GM13977 (cell line): ENCODE data around the gene PPM1B.
"Not testable (repeated sequence)": the region's sequence is repeated elsewhere in the genome, so short reads cannot be mapped to it uniquely, and the experiment has no call there.

Source experiments
- DNase-seq: peaks from one replicate; pipeline ENCODE4 v3.0.0; 2012; ENCODE audit warnings: low spot score
- in situ Hi-C: fragments of 300-500 bp; cut with MboI; formaldehyde crosslinking; loops from one replicate; pipeline ENCODE4 v1.12.0; 2022; ENCODE audit warnings: low sequenced_read_pairs, low pct_unique_long_range_greater_than_20kb, mixed read lengths, inconsistent platforms; ENCODE audit not compliant: unreplicated experiment
- TF ChIP-seq, protein P1 (sequence below): IDR thresholded peaks from 2 replicates; pipeline ENCODE4 v1.5.1; 2012; ENCODE audit warnings: mild to moderate bottlenecking, control low read depth; ENCODE audit not compliant: insufficient read depth; ENCODE audit errors: extremely low read depth, missing control alignments

PPM1B gene

DNA sequence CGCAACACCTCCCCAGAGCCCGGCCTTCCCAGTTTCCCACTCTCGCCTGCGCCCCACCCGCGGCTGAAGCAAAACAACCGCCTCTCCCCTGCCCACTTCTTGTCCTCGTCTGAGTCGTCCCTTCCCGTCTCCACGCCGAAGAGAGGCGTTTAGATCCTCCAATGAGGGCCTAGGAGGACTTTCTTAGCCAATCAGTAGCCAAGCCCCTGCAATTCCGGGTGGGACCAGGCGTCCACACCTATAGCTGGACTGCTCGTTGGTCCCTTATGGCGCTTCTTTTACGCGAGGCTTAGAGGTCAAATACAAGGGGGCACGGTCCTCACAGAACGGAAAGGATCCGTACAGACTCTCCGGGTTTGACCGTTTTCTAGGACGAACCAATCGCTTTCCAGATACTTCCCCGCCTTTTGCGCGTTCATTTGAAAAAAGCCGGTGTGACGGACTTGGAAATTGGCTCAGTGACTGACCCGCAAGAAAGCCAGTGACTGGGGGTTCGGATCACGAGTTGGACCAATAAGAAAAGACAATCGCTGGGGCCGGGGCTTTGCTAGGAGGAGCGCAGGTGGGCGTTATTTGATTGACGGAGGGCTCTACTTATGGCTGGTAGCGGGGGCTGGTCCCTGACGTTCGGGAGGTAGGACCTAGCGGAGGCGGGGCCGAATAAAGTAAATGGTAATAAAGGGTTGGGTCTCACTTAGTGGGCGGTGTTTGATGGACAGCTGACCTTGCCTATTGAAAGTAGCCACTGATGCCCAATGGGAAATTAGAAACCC lies 581 bp upstream of the PPM1B start:
- peak; percentile 99 for DNase-seq
- in situ Hi-C loops = no loop called here
- TF ChIP-seq, protein P1, sequence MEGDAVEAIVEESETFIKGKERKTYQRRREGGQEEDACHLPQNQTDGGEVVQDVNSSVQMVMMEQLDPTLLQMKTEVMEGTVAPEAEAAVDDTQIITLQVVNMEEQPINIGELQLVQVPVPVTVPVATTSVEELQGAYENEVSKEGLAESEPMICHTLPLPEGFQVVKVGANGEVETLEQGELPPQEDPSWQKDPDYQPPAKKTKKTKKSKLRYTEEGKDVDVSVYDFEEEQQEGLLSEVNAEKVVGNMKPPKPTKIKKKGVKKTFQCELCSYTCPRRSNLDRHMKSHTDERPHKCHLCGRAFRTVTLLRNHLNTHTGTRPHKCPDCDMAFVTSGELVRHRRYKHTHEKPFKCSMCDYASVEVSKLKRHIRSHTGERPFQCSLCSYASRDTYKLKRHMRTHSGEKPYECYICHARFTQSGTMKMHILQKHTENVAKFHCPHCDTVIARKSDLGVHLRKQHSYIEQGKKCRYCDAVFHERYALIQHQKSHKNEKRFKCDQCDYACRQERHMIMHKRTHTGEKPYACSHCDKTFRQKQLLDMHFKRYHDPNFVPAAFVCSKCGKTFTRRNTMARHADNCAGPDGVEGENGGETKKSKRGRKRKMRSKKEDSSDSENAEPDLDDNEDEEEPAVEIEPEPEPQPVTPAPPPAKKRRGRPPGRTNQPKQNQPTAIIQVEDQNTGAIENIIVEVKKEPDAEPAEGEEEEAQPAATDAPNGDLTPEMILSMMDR = no peak

DNA sequence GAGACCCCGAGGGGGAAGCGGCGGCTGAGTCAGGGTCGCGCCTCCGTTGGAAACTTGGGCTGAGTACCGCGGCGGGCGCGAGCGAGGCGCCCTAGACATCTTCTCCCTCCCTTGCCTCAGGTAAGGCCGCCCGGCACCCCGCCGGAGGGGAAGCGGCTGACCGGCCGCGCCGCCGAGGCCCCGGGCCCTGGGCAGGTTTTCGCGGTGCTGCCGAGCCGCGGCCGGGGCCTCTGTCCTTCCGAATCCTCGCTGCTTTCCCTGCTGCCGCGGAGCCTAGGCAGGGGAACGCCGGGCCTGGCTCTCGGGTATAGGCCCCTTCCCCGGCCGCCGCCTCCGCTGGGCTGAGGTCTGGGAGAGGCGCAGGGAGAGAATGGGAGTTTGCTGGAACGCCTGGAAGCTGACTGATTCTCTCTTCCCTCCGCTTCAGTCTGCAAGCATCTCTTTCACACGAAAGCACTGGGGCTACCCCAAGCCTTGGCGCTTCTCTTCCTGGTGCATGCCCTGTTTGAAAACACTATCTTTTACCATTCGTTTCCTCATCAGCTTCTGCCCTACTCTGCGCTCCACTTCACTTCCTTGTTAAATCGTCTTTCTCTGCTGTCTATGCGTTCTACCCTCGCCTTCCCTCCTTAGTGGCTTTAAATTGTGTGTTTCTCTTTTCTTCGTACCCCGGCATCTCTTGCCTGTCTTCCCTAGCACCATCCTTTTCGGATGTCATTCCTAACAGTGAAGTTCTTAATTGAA lies 652 bp downstream of the PPM1B start:
- DNase-seq = peak; percentile 61
- TF ChIP-seq, protein P1 = no peak
- in situ Hi-C loops = no loop called here

DNA sequence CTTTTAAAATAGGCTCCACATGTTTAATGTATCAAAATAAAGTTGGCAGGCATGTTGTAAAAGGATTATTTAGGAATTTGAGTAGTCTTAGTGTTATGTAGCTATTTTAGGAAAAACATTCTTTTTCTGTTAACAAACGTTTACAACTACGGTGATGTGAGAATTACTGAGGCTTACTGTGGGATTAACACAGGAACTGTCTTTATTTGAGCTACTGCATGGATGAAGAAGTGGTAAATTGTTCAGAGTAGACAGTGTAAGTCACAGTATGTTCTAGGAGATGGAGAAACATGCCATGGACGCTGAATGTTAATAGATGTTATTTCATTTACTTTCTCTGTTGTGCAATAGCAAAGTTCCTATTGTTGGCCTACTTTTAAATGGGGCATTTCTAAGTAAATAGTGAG lies 1.6 kb downstream of the PPM1B start:
- TF ChIP-seq, protein P1 = no peak
- in situ Hi-C loops = no loop called here
- DNase-seq = no peak

DNA sequence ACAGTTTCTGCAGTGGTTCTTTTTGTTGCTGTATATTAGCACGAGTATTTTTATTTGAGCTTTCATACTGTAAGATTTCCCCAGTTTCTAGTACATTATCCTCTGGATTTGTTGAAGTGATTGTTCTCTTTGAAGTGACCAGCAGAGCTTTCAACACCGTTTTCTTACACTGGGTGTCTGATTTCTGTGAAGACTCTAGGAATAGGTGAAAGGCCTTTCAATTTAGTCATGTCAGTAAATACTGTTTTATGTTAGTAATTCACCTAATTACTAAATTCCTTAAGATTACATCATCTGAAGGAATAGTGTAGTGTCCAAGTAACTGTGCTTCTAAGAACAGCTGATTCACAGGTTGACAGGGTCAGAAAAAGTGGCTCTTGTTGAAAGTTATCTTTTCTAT lies 2.3 kb downstream of the PPM1B start:
- in situ Hi-C loops = no loop called here
- TF ChIP-seq, protein P1 = no peak
- no peak for DNase-seq

DNA sequence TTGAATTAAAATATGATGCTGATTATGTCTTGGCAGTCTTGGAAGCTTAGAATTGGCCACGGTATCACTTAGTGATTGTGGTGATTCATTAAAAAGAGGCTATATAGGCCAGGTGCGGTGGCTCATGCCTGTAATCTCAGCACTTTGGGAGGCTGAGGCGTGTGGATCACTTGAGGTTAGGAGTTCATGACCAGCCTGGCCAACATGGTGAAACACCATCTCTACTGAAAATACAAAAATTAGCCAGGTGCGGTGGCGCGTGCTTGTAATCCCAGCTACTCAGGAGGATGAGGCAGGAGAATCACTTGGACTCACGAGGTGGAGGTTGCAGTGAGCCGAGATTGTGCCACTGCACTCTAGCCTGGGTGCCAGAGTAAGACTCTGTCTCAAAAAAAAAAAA lies 2.8 kb downstream of the PPM1B start:
- DNase-seq, in situ Hi-C loops: not testable (repeated sequence)

DNA sequence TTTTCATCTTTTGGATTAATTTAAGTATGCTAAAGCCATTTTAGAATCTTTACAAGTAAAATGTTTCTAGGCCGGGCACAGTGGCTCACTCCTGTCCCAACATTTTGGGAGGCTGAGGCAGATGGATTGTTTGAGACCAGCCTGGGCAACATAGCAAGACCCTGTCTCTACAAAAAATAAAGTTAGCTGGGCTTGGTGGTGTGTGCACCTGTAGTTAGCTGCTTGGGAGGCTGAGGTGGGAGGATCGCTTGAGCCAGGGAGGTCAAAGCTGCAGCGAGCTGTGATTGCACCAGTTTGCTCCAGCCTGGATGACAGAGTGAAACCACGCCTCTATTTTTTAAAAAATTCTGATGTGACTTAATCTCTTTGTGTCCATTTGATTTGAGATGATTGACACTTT lies 3.9 kb downstream of the PPM1B start:
- DNase-seq = no peak
- in situ Hi-C loops = no loop called here
- TF ChIP-seq, protein P1 = no peak

DNA sequence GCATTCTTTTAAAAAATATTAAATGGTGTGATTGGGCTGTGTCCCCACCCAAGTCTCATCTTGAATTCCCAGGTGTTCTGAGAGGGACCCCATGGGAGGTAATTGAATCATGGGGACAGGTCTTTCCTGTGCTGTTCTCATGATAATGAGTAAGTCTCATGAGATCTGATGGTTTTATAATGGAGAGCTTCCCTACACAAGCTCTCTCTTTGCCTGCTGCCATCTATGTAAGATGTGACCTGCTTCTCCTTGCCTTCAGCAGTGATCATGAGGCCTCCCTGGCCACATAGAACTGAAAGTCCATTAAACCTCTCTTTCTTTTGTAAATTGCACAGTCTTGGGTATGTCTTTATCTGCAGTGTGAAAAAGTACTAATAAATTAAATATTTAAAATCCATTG lies 10.3 kb downstream of the PPM1B start:
- TF ChIP-seq, protein P1 = no peak
- in situ Hi-C loops = no loop called here
- no peak for DNase-seq
